Liver (tissue), 9 donors: ENCODE measurements around the gene PLK3. TPM values are rescaled to one million over a fixed set of nuclear protein-coding genes. Genes with fewer than 3 reads are reported as not detected.

Source experiments
- DNase-seq: peaks from one replicate; pipeline ENCODE4 v3.0.0-alpha.2; 2017; ENCODE audit warnings: low spot score
- H3K27ac ChIP-seq, 2 donors: one replicate each; pipeline ENCODE4 v1.7.0; 2013; ENCODE audit warnings: inconsistent platforms in 2 of 2, low read length in 2 of 2, control low read depth in 1 of 2, low read depth in 1 of 2, mild to moderate bottlenecking in 1 of 2
- H3K27me3 ChIP-seq, 4 donors: one replicate each; pipeline versions ENCODE4 v1.6.1 to v1.7.0; 2013; ENCODE audit warnings: low read length in 3 of 4, inconsistent platforms in 1 of 4, mild to moderate bottlenecking in 1 of 4, moderate library complexity in 1 of 4; ENCODE audit not compliant: control insufficient read depth in 4 of 4, insufficient read depth in 4 of 4
- H3K36me3 ChIP-seq, 4 donors: one replicate each; pipeline versions ENCODE4 v1.6.1 to v1.7.0; 2013; ENCODE audit warnings: low read length in 3 of 4, mild to moderate bottlenecking in 3 of 4, low read depth in 1 of 4, moderate library complexity in 1 of 4; ENCODE audit not compliant: control insufficient read depth in 4 of 4, insufficient read depth in 3 of 4
- H3K4me1 ChIP-seq, 4 donors: one replicate each; pipeline versions ENCODE4 v1.6.1 to v1.7.0; 2013; ENCODE audit warnings: low read length in 3 of 4, mild to moderate bottlenecking in 3 of 4, moderate library complexity in 1 of 4; ENCODE audit not compliant: control insufficient read depth in 4 of 4, insufficient read depth in 4 of 4
- H3K4me3 ChIP-seq, 3 donors: one replicate each; pipeline versions ENCODE4 v1.6.1 to v1.7.0; 2013; ENCODE audit warnings: low read length in 3 of 3, control low read depth in 1 of 3, low read depth in 1 of 3, mild to moderate bottlenecking in 1 of 3
- H3K9ac ChIP-seq, 2 donors: one replicate each; pipeline ENCODE4 v1.7.0; 2013; ENCODE audit warnings: low read length in 2 of 2, mild to moderate bottlenecking in 2 of 2, moderate library complexity in 2 of 2, control low read depth in 1 of 2, low read depth in 1 of 2
- H3K9me3 ChIP-seq, 4 donors: one replicate each; pipeline versions ENCODE4 v1.6.1 to v1.7.0; 2013; ENCODE audit warnings: low read length in 3 of 4; ENCODE audit not compliant: control insufficient read depth in 4 of 4
- CTCF ChIP-seq: fragments of 150-350 bp; IDR thresholded peaks from 2 replicates; pipeline ENCODE4 v1.5.1; 2017; ENCODE audit warnings: improper control_type of control experiment, low read depth, low read length; ENCODE audit not compliant: missing input control
- EGR1 ChIP-seq, 2 donors: IDR thresholded peaks; 2 replicates each; pipeline ENCODE4 v1.6.1; 2016 to 2018; ENCODE audit warnings: antibody characterized with exemption in 2 of 2, low read depth in 2 of 2
- FOXA1 ChIP-seq: IDR thresholded peaks from 2 replicates; pipeline ENCODE4 v1.6.1; 2016; ENCODE audit warnings: antibody characterized with exemption
- FOXA2 ChIP-seq: IDR thresholded peaks from 2 replicates; pipeline ENCODE4 v1.6.1; 2016; ENCODE audit warnings: antibody characterized with exemption
- GABPA ChIP-seq, 2 donors: IDR thresholded peaks in 1 of 2; conservative IDR thresholded peaks in 1 of 2; 2 replicates each; pipeline ENCODE4 v1.6.1; 2016; ENCODE audit warnings: antibody characterized with exemption in 2 of 2, mild to moderate bottlenecking in 1 of 2, moderate library complexity in 1 of 2
- HNF4A ChIP-seq, 2 donors: conservative IDR thresholded peaks; 2 replicates each; pipeline ENCODE4 v1.6.1; 2016; ENCODE audit warnings: antibody characterized with exemption in 2 of 2, mild to moderate bottlenecking in 2 of 2
- HNF4G ChIP-seq: IDR thresholded peaks from 2 replicates; pipeline ENCODE4 v1.6.1; 2016; ENCODE audit warnings: antibody characterized with exemption
- JUND ChIP-seq, 2 donors: IDR thresholded peaks; 2 replicates each; pipeline ENCODE4 v1.6.1; 2016; ENCODE audit warnings: antibody characterized with exemption in 2 of 2
- NR2F2 ChIP-seq: IDR thresholded peaks from 2 replicates; pipeline ENCODE4 v1.6.1; 2016; ENCODE audit warnings: antibody characterized with exemption
- RAD21 ChIP-seq, 2 donors: IDR thresholded peaks; 2 replicates each; pipeline ENCODE4 v1.6.1; 2016; ENCODE audit warnings: antibody characterized with exemption in 2 of 2, mild to moderate bottlenecking in 2 of 2
- REST ChIP-seq: IDR thresholded peaks from 2 replicates; pipeline ENCODE4 v1.6.1; 2016; ENCODE audit warnings: antibody characterized with exemption, mild to moderate bottlenecking
- RXRA ChIP-seq, 2 donors: IDR thresholded peaks; 2 replicates each; pipeline ENCODE4 v1.6.1; 2017 to 2018; ENCODE audit warnings: antibody characterized with exemption in 2 of 2, mild to moderate bottlenecking in 1 of 2
- SP1 ChIP-seq: IDR thresholded peaks from 2 replicates; pipeline ENCODE4 v1.6.1; 2018; ENCODE audit warnings: antibody characterized with exemption, mild to moderate bottlenecking
- TAF1 ChIP-seq: conservative IDR thresholded peaks from 2 replicates; pipeline ENCODE4 v1.6.1; 2016; ENCODE audit warnings: antibody characterized with exemption, mild to moderate bottlenecking
- YY1 ChIP-seq: IDR thresholded peaks from 2 replicates; pipeline ENCODE4 v1.6.1; 2016; ENCODE audit warnings: antibody characterized with exemption, mild to moderate bottlenecking
- ZBTB33 ChIP-seq: IDR thresholded peaks from 2 replicates; pipeline ENCODE4 v1.6.1; 2016; ENCODE audit warnings: antibody characterized with exemption
- WGBS: extraction: QIAGEN DNeasy Blood & Tissue Kit; methylation state at CpG from one replicate; pipeline ENCODE4 v1.1.7; 2013; 5-methylcytosine and 5-hydroxymethylcytosine counted together
- polyA plus RNA-seq, 2 donors: library from polyadenylated mRNA; stranded (reverse) in 1 of 2; unstranded in 1 of 2; fragments of 200-250 nt in 1 of 2; fragments of >200 nt in 1 of 2; fragmentation: Nextera tagmentation in 1 of 2; extraction: Ambion mirVana in 1 of 2; gene quantifications; one replicate each; pipeline versions ENCODE4 v1.2.1 to v1.2.3, GENCODE V29; 2013 to 2015
- total RNA-seq, 2 donors: library from RNA; depleted of rRNA; stranded (reverse); fragments of >200 nt; gene quantifications; one replicate each; pipeline ENCODE4 v1.2.3, GENCODE V29; 2014
- TF ChIP-seq, protein P1 (sequence below): IDR thresholded peaks from 2 replicates; pipeline ENCODE4 v1.6.1; 2016; ENCODE audit warnings: antibody characterized with exemption
- TF ChIP-seq, protein P2 (sequence below): IDR thresholded peaks from 2 replicates; pipeline ENCODE4 v1.6.1; 2016; ENCODE audit warnings: antibody characterized with exemption
- donor health status: healthy.
- donor health status: healthy.
- donor health status: healthy.
- donor health status: healthy.
- donor health status: healthy.

PLK3 gene
- total and polyA plus RNA-seq, 4 donors, result 1.5 to 5.7 (median 2.3) TPM

GRCh38 chr1:44827197-44828002, 27.2 kb downstream of the PLK3 start:
- Histone ChIP-seq H3K9me3 (no peaks in the 10 kb centered on the region), H3K27me3 (no peaks in the 10 kb centered on the region), H3K4me1 (peaks cover 0 to 3% (median 1%) of the 10 kb centered on the region in 4 donors), H3K4me3 (no peak overlapping the region), H3K27ac (no peak overlapping the region), H3K9ac (no peak overlapping the region), H3K36me3 (no peaks in the 10 kb centered on the region)
- 92% methylated on average over 28 of the region's 28 CpGs for WGBS
- DNase-seq, result no peak
- TF ChIP-seq JUND (IDR thresholded peaks at IDR 0.05), result no peak
- TF ChIP-seq GABPA (IDR thresholded peaks at IDR 0.05 in 1 of 2, conservative IDR thresholded peaks at IDR 0.05 in 1 of 2), result no peak
- TF ChIP-seq, protein P1, sequence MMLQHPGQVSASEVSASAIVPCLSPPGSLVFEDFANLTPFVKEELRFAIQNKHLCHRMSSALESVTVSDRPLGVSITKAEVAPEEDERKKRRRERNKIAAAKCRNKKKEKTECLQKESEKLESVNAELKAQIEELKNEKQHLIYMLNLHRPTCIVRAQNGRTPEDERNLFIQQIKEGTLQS, result no peak
- TF ChIP-seq ZBTB33, result no peak
- TF ChIP-seq FOXA1, result no peak
- TF ChIP-seq HNF4G, result no peak
- TF ChIP-seq SP1, result no peak
- no peak for TF ChIP-seq CTCF
- TF ChIP-seq NR2F2, result no peak
- no peak for TF ChIP-seq HNF4A (conservative IDR thresholded peaks at IDR 0.05)
- TF ChIP-seq RXRA (IDR thresholded peaks at IDR 0.05), result no peak
- no peak for TF ChIP-seq REST
- TF ChIP-seq RAD21 (IDR thresholded peaks at IDR 0.05), result no peak
- TF ChIP-seq FOXA2, result no peak
- no peak for TF ChIP-seq YY1
- TF ChIP-seq EGR1 (IDR thresholded peaks at IDR 0.05; ENCODE audit: low read depth in 2 of 2), result no peak
- TF ChIP-seq, protein P2, sequence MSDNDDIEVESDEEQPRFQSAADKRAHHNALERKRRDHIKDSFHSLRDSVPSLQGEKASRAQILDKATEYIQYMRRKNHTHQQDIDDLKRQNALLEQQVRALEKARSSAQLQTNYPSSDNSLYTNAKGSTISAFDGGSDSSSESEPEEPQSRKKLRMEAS, result no peak
- no peak for TF ChIP-seq TAF1
